Karpas-422 (cell line): ENCODE data around the gene RBM47. TPM values are rescaled to one million over a fixed set of nuclear protein-coding genes. Genes with fewer than 3 reads are reported as not detected.

Source experiments
- DNase-seq: peaks from one replicate; pipeline ENCODE4 v3.0.0-alpha.2; 2015
- H2AFZ ChIP-seq: fragments of 200-600 bp; sonication (generic); 2 replicates; pipeline ENCODE4 v1.6.1; 2014; ENCODE audit warnings: antibody characterized with exemption, low read length, mixed read lengths
- H3K27ac ChIP-seq: fragments of 200-600 bp; sonication (generic); 2 replicates; pipeline ENCODE4 v1.5.1; 2014; ENCODE audit warnings: mild to moderate bottlenecking, low read length, moderate library complexity
- H3K27me3 ChIP-seq: fragments of 200-600 bp; sonication (generic); 2 replicates; pipeline ENCODE4 v1.6.1; 2014; ENCODE audit warnings: low read length, mixed read lengths
- H3K36me3 ChIP-seq: fragments of 200-600 bp; sonication (generic); 2 replicates; pipeline ENCODE4 v1.6.1; 2014; ENCODE audit warnings: low read length, mixed read lengths; ENCODE audit not compliant: insufficient read depth
- H3K4me1 ChIP-seq: fragments of 200-600 bp; sonication (generic); 2 replicates; pipeline ENCODE4 v1.6.1; 2014; ENCODE audit warnings: mild to moderate bottlenecking, low read length, mixed read lengths
- H3K4me2 ChIP-seq: fragments of 200-600 bp; sonication (generic); 2 replicates; pipeline ENCODE4 v1.6.1; 2014; ENCODE audit warnings: low read length, low read depth, mild to moderate bottlenecking; ENCODE audit not compliant: poor library complexity, severe bottlenecking
- H3K4me3 ChIP-seq: fragments of 200-600 bp; sonication (generic); 2 replicates; pipeline ENCODE4 v1.5.1; 2014; ENCODE audit warnings: mild to moderate bottlenecking, antibody characterized with exemption, low read length, mixed read lengths
- H3K79me2 ChIP-seq: fragments of 200-600 bp; sonication (generic); 2 replicates; pipeline ENCODE4 v1.6.1; 2014; ENCODE audit warnings: mild to moderate bottlenecking, low read length, mixed read lengths
- H3K9ac ChIP-seq: fragments of 200-600 bp; sonication (generic); 2 replicates; pipeline ENCODE4 v1.6.0; 2014; ENCODE audit warnings: low read length
- H3K9me2 ChIP-seq: fragments of 200-600 bp; sonication (generic), shearing (Covaris generic); replicated peaks from 2 replicates; pipeline ENCODE4 v1.6.0; 2014; ENCODE audit warnings: mild to moderate bottlenecking, low read length, moderate library complexity; ENCODE audit not compliant: insufficient read depth
- H3K9me3 ChIP-seq: fragments of 300-700, 200-600 bp; sonication (generic); 2 replicates; pipeline ENCODE4 v1.6.1; 2014; ENCODE audit warnings: low read length, mixed read lengths
- H4K20me1 ChIP-seq: fragments of 200-600 bp; sonication (generic); 2 replicates; pipeline ENCODE4 v1.6.1; 2014; ENCODE audit warnings: mild to moderate bottlenecking, antibody characterized with exemption, low read length, low read depth; ENCODE audit not compliant: insufficient read depth
- total RNA-seq: library from RNA; depleted of rRNA; stranded (reverse); fragments of >200 nt; shearing (Covaris generic); gene quantifications from 2 replicates; pipeline ENCODE4 v1.2.3, GENCODE V29; 2014; ENCODE audit warnings: low replicate concordance

The RBM47 gene
- total RNA-seq, 1 experiment from 2014 or later = not detected

DNA sequence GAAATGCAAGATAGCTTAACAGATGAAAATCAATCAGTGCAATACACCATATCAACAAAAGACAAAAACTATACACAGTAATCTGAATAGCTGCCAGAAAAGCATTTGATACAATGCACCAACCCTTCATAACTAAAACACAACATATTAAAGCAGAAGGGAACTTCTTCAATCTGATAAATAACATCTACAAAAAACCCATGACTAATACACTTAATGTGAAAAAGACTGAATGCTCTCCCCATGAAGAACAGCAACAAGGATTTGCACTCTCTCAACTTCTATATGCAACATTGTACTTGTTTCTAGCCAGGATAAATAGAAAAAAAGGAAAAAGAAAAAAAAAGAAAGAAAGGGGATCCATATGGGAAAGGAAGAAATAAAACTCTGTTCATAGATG is 139.7 kb downstream of the RBM47 start:
- no peak overlapping the region for H2AFZ ChIP-seq

DNA sequence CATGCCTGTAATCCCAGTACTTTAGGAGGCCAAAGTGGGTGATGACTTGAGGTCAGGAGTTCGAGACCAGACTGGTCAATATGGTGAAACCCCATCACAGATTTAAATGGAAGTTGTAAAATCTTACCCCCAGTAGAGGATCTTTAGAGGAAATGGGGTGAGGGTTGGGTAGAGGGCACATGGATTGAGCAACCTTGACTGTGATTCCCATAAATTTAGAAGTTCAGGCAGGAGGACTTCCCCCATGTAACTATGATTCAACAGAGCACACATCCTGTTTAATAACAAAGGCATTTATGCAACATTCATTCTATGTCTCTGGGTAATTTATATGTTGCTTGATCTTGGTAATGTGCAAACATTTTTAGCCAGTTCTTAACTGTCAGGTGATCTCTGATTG is 143.1 kb downstream of the RBM47 start:
- DNase-seq = no peak
- Histone ChIP-seq H2AFZ (no peak overlapping the region), H3K36me3 (no peaks in the 10 kb centered on the region), H3K4me1 (no peaks in the 10 kb centered on the region), H3K9ac (no peak overlapping the region), H3K4me3 (no peak overlapping the region), H3K9me2 (no peaks in the 10 kb centered on the region), H3K27ac (no peak overlapping the region), H3K79me2 (no peaks in the 10 kb centered on the region), H4K20me1 (no peaks in the 10 kb centered on the region), H3K27me3 (no peaks in the 10 kb centered on the region), H3K4me2 (no peak overlapping the region), H3K9me3 (no peaks in the 10 kb centered on the region)

More for the DNA sequence above, 139.7 kb downstream of the RBM47 start:
- H3K9me3 ChIP-seq = no peaks in the 10 kb centered on the region
- no peak overlapping the region for H3K4me3 ChIP-seq
- H3K9ac ChIP-seq = no peak overlapping the region
- H3K27me3 ChIP-seq = no peaks in the 10 kb centered on the region
- H3K9me2 ChIP-seq = no peaks in the 10 kb centered on the region
- no peaks in the 10 kb centered on the region for H3K36me3 ChIP-seq
- H4K20me1 ChIP-seq = no peaks in the 10 kb centered on the region
- H3K27ac ChIP-seq = no peak overlapping the region
- H3K79me2 ChIP-seq = no peaks in the 10 kb centered on the region
- H3K4me2 ChIP-seq = no peak overlapping the region
- no peak for DNase-seq
- H3K4me1 ChIP-seq = no peaks in the 10 kb centered on the region

GRCh38 chr4:40484346-40485090 is 145.1 kb downstream of the RBM47 start:
- H3K9me3 ChIP-seq = no peaks in the 10 kb centered on the region
- no peak overlapping the region for H2AFZ ChIP-seq
- DNase-seq = no peak
- no peak overlapping the region for H3K9ac ChIP-seq
- H3K36me3 ChIP-seq = no peaks in the 10 kb centered on the region
- no peaks in the 10 kb centered on the region for H3K9me2 ChIP-seq
- no peaks in the 10 kb centered on the region for H3K79me2 ChIP-seq
- H3K27ac ChIP-seq = no peak overlapping the region
- no peaks in the 10 kb centered on the region for H4K20me1 ChIP-seq
- H3K4me2 ChIP-seq = no peak overlapping the region
- no peaks in the 10 kb centered on the region for H3K4me1 ChIP-seq
- H3K27me3 ChIP-seq = no peaks in the 10 kb centered on the region
- H3K4me3 ChIP-seq = no peak overlapping the region

- no peak overlapping the region for H3K27ac ChIP-seq
- no peak overlapping the region for H2AFZ ChIP-seq
- no peaks in the 10 kb centered on the region for H4K20me1 ChIP-seq
- no peaks in the 10 kb centered on the region for H3K4me1 ChIP-seq
- no peaks in the 10 kb centered on the region for H3K36me3 ChIP-seq
- H3K9me3 ChIP-seq = no peaks in the 10 kb centered on the region
- no peaks in the 10 kb centered on the region for H3K27me3 ChIP-seq
- no peak overlapping the region for H3K4me2 ChIP-seq
- H3K4me3 ChIP-seq = no peak overlapping the region
- H3K9ac ChIP-seq = no peak overlapping the region
- H3K79me2 ChIP-seq = no peaks in the 10 kb centered on the region
- DNase-seq = no peak
- no peaks in the 10 kb centered on the region for H3K9me2 ChIP-seq
Observed at GRCh38 chr4:40482985-40483647, 146.5 kb downstream of the RBM47 start.

GRCh38 chr4:40481977-40482376 is 147.7 kb downstream of the RBM47 start:
- no peaks in the 10 kb centered on the region for H3K4me1 ChIP-seq
- no peaks in the 10 kb centered on the region for H3K27me3 ChIP-seq
- no peak for DNase-seq
- H4K20me1 ChIP-seq = no peaks in the 10 kb centered on the region
- no peaks in the 10 kb centered on the region for H3K9me3 ChIP-seq
- H3K9me2 ChIP-seq = no peaks in the 10 kb centered on the region
- no peak overlapping the region for H2AFZ ChIP-seq
- H3K4me2 ChIP-seq = no peak overlapping the region
- no peak overlapping the region for H3K9ac ChIP-seq
- H3K79me2 ChIP-seq = no peaks in the 10 kb centered on the region
- H3K36me3 ChIP-seq = no peaks in the 10 kb centered on the region
- H3K4me3 ChIP-seq = no peak overlapping the region
- H3K27ac ChIP-seq = no peak overlapping the region

GRCh38 chr4:40480291-40480690 is 149.4 kb downstream of the RBM47 start:
- Histone ChIP-seq H3K9me2 (no peaks in the 10 kb centered on the region), H3K9ac (no peak overlapping the region), H3K4me3 (no peak overlapping the region), H3K4me2 (no peak overlapping the region), H3K4me1 (no peaks in the 10 kb centered on the region), H4K20me1 (no peaks in the 10 kb centered on the region), H3K9me3 (no peaks in the 10 kb centered on the region), H3K27ac (no peak overlapping the region), H3K27me3 (no peaks in the 10 kb centered on the region), H3K79me2 (no peaks in the 10 kb centered on the region), H2AFZ (no peak overlapping the region), H3K36me3 (no peaks in the 10 kb centered on the region)
- DNase-seq = no peak

- H3K4me2 ChIP-seq = no peak overlapping the region
- no peaks in the 10 kb centered on the region for H3K4me1 ChIP-seq
- no peak overlapping the region for H3K4me3 ChIP-seq
- H2AFZ ChIP-seq = no peak overlapping the region
- no peaks in the 10 kb centered on the region for H3K9me3 ChIP-seq
- no peaks in the 10 kb centered on the region for H3K9me2 ChIP-seq
- H3K9ac ChIP-seq = no peak overlapping the region
- no peaks in the 10 kb centered on the region for H3K79me2 ChIP-seq
- no peak overlapping the region for H3K27ac ChIP-seq
- no peak for DNase-seq
- H3K36me3 ChIP-seq = no peaks in the 10 kb centered on the region
- H4K20me1 ChIP-seq = no peaks in the 10 kb centered on the region
- H3K27me3 ChIP-seq = no peaks in the 10 kb centered on the region
Observed at GRCh38 chr4:40479378-40479777, 150.3 kb downstream of the RBM47 start.

DNA sequence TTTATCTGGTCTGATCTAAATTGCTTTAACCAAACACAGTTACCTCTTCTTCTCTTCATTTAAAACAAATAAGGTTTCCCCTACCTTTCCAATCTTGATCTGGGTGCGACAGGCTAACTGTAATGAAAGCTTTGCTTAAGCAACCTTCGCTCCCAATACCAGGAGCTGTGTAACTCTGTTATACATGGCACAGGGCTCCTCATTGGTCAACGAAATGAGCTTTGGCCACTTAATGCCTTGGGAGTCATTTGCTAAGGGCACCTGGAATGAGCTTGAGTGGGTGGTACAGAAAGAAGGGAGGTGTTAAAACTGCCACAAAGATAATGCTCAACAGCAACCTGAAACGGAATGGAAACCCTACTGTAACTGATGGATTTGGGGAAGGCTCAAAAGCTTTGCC is 154.1 kb downstream of the RBM47 start:
- H3K36me3 ChIP-seq = no peaks in the 10 kb centered on the region
- DNase-seq = no peak
- no peak overlapping the region for H2AFZ ChIP-seq
- H3K9me2 ChIP-seq = no peaks in the 10 kb centered on the region
- H3K27me3 ChIP-seq = no peaks in the 10 kb centered on the region
- no peaks in the 10 kb centered on the region for H3K79me2 ChIP-seq
- H3K4me1 ChIP-seq = no peaks in the 10 kb centered on the region
- no peak overlapping the region for H3K27ac ChIP-seq
- H3K4me3 ChIP-seq = no peak overlapping the region
- no peaks in the 10 kb centered on the region for H3K9me3 ChIP-seq
- no peak overlapping the region for H3K9ac ChIP-seq
- H3K4me2 ChIP-seq = no peak overlapping the region
- H4K20me1 ChIP-seq = no peaks in the 10 kb centered on the region
